Neural cell (in vitro differentiated cells): Measurements from ENCODE around the gene RAB40B. TPM values are rescaled to one million over a fixed set of nuclear protein-coding genes. Genes with fewer than 3 reads are reported as not detected.

ENCODE experiments used
- H2AFZ ChIP-seq: fragments of 200-600, 300-800 bp; sonication (generic), shearing (Covaris generic); 2 replicates; pipeline ENCODE4 v1.6.0; 2014; ENCODE audit warnings: low read depth, mild to moderate bottlenecking, antibody characterized with exemption, low read length, moderate library complexity
- H3F3A ChIP-seq: fragments of 200-600 bp; shearing (Covaris generic); 2 replicates; pipeline ENCODE4 v1.6.1; 2016; ENCODE audit warnings: mild to moderate bottlenecking, moderate library complexity, mixed read lengths, antibody characterized with exemption, low read length; ENCODE audit not compliant: insufficient read depth, poor library complexity, severe bottlenecking
- H3K27ac ChIP-seq: fragments of 200-600, 300-800 bp; sonication (generic), shearing (Covaris generic); 2 replicates; pipeline ENCODE4 v1.5.1; 2014; ENCODE audit warnings: mild to moderate bottlenecking, low read length, moderate library complexity
- H3K27me3 ChIP-seq: fragments of 300-800, 200-600 bp; sonication (generic), shearing (Covaris generic); 2 replicates; pipeline ENCODE4 v1.6.0; 2014; ENCODE audit warnings: mild to moderate bottlenecking, low read depth, low read length, moderate library complexity; ENCODE audit not compliant: insufficient read depth
- H3K36me3 ChIP-seq: fragments of 300-800, 200-600 bp; sonication (generic), shearing (Covaris generic); 2 replicates; pipeline ENCODE4 v1.5.1; 2014; ENCODE audit warnings: mild to moderate bottlenecking, antibody characterized with exemption, low read length, moderate library complexity; ENCODE audit not compliant: insufficient read depth
- H3K4me2 ChIP-seq: fragments of 300-800, 200-600 bp; sonication (generic), shearing (Covaris generic); 2 replicates; pipeline ENCODE4 v1.6.0; 2014; ENCODE audit warnings: mild to moderate bottlenecking, low read length
- H3K4me3 ChIP-seq: fragments of 300-800, 200-600 bp; sonication (generic), shearing (Covaris generic); 2 replicates; pipeline ENCODE4 v1.5.1; 2014; ENCODE audit warnings: mild to moderate bottlenecking, low read length, moderate library complexity
- H3K79me2 ChIP-seq: fragments of 200-600 bp; shearing (Covaris generic); replicated peaks from 2 replicates; pipeline ENCODE4 v1.6.0; 2014; ENCODE audit warnings: mild to moderate bottlenecking, low read length, moderate library complexity; ENCODE audit not compliant: insufficient read depth
- H3K9ac ChIP-seq: fragments of 300-800, 200-600 bp; sonication (generic), shearing (Covaris generic); 2 replicates; pipeline ENCODE4 v1.6.1; 2016; ENCODE audit warnings: mild to moderate bottlenecking, low read length, mixed read lengths
- H3K9me2 ChIP-seq: fragments of 200-600 bp; shearing (Covaris generic); 2 replicates; pipeline ENCODE4 v1.6.1; 2016; ENCODE audit warnings: mild to moderate bottlenecking, low read length, mixed read lengths; ENCODE audit not compliant: insufficient read depth
- H3K9me3 ChIP-seq: fragments of 200-600, 300-800 bp; sonication (generic), shearing (Covaris generic); 2 replicates; pipeline ENCODE4 v1.6.1; 2016; ENCODE audit warnings: mild to moderate bottlenecking, mixed run types, low read length, moderate library complexity, mixed read lengths
- H4K20me1 ChIP-seq: fragments of 200-600 bp; shearing (Covaris generic); 2 replicates; pipeline ENCODE4 v1.6.1; 2016; ENCODE audit warnings: mild to moderate bottlenecking, mixed run types; ENCODE audit not compliant: insufficient read depth
- EP300 ChIP-seq: fragments of 450-650 bp; conservative IDR thresholded peaks from 2 replicates; pipeline ENCODE4 v1.6.1; 2014; ENCODE audit warnings: antibody characterized with exemption, mild to moderate bottlenecking, moderate library complexity; ENCODE audit not compliant: poor library complexity, severe bottlenecking
- EZH2 ChIP-seq: fragments of 200-600, 300-800 bp; shearing (Covaris generic), sonication (generic); IDR thresholded peaks from 2 replicates; pipeline ENCODE4 v1.6.1; 2014; ENCODE audit warnings: antibody characterized with exemption, low read length, borderline replicate concordance, mild to moderate bottlenecking; ENCODE audit not compliant: insufficient read depth, poor library complexity, severe bottlenecking
- MXI1 ChIP-seq: fragments of 450-650 bp; conservative IDR thresholded peaks from 2 replicates; pipeline ENCODE4 v1.6.1; 2014; ENCODE audit warnings: antibody characterized with exemption, mild to moderate bottlenecking; ENCODE audit not compliant: poor library complexity, severe bottlenecking
- POLR2AphosphoS5 ChIP-seq: IDR thresholded peaks from 2 replicates; pipeline ENCODE4 v1.6.1; 2012
- RAD21 ChIP-seq: fragments of 450-650 bp; conservative IDR thresholded peaks from 2 replicates; pipeline ENCODE4 v1.6.1; 2014; ENCODE audit warnings: antibody characterized with exemption, mild to moderate bottlenecking, moderate library complexity
- REST ChIP-seq: IDR thresholded peaks from 2 replicates; pipeline ENCODE4 v1.6.1; 2012; ENCODE audit warnings: borderline replicate concordance
- SMC3 ChIP-seq: fragments of 450-650 bp; conservative IDR thresholded peaks from 2 replicates; pipeline ENCODE4 v1.6.1; 2014; ENCODE audit warnings: antibody characterized with exemption, mild to moderate bottlenecking, moderate library complexity; ENCODE audit not compliant: poor library complexity
- TAF1 ChIP-seq: IDR thresholded peaks from 2 replicates; pipeline ENCODE4 v1.6.1; 2012; ENCODE audit warnings: low read depth
- polyA plus RNA-seq: library from polyadenylated mRNA; depleted of rRNA; stranded (reverse); fragments of >200 nt; gene quantifications from 2 replicates; pipeline ENCODE4 v1.2.3, GENCODE V29; 2014
- TF ChIP-seq, protein P1 (sequence below): fragments of 450-650 bp; IDR thresholded peaks from 2 replicates; pipeline ENCODE4 v1.5.1; 2014; ENCODE audit warnings: antibody characterized with exemption, mild to moderate bottlenecking, moderate library complexity; ENCODE audit not compliant: poor library complexity, severe bottlenecking

Gene RAB40B
- polyA plus RNA-seq, 1 donor from 2014 or later, result 37.2 TPM

DNA sequence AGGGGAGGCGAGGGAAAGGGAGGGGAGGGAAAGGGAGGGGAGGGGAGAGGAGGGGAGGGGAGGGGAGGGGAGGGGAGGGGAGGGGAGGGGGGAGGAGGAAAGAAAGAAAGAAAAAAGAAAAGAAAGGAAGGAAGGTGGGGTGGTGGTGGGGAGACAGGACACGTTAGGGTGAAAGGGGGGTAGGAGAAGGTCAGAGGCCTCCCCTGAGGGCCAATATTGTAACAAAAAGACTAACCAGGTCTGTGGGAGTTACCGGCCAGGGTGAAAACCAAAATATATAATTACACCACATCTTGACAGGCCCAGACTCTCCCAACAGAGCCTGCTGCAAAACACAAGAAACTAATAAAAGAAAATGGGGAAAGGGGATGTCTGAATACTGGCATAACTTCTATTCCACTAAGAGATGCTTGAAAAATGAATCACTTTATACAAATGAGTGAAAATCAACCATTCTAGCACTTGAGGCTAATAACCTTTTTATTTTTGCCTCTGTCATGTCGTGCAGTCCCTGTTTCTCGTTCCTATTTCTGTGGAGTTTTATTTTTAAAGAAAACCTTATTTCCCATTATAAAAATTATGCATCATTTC is 60.2 kb downstream of the RAB40B start:
- H3K79me2 ChIP-seq, result peaks cover 43% of the 10 kb centered on the region

DNA sequence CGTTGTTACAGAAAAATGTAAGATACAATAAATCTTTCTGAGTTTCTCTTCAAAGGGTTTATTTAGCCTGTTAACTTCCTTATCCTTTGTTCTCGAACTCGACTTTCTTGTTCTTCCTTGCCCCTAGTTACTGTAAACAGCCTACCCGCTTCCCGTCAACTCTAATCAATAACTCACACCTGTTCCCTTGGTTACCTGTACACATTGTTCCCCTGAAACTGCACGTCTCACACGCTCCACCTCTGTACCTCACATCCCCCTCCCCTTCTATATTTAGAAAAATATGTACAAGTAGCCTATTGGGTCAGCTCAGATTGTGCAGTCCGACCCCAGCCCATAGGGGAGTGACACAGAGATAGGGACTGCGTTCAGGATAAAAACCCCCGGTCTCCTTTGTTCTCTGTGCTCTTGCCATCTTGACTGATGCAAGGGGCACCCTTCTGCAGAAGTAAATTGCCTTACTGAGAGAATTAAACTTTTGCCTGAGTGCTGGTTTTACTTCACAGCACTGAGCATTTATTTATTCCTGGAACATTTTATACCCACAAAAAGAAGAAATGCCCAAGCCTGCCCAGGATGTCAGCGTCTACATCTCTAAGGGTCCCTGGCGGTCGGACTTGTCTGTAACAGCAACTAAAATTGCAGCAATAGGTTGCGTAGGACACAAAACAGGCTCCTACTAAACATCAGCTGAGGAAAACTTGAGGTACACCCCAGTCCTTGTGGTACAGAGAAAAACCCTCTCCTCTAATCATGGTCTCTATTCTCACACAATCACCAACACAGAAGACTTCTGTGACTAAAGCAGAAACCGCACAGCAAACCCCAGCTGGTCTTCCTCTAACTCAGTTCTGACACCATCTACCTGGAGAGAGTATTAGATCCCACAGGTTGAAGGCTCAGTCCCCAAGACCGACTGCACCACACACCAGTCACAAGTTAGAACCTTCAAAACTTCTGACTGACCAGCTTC is 61.6 kb downstream of the RAB40B start:
- no peaks in the 10 kb centered on the region for H3F3A ChIP-seq
- H3K9me3 ChIP-seq, result no peaks in the 10 kb centered on the region
- H3K79me2 ChIP-seq, result peaks cover 42% of the 10 kb centered on the region
- no peaks in the 10 kb centered on the region for H3K9me2 ChIP-seq
- H2AFZ ChIP-seq, result no peak overlapping the region
- peak overlapping the region; percentile 55 for H3K27ac ChIP-seq
- peak overlapping the region; percentile 29 for H3K9ac ChIP-seq
- no peak for TF ChIP-seq POLR2AphosphoS5
- TF ChIP-seq SMC3, result no peak
- no peak for TF ChIP-seq EZH2
- no peak for TF ChIP-seq REST
- no peak for TF ChIP-seq RAD21
- TF ChIP-seq EP300, result no peak
- TF ChIP-seq MXI1, result no peak
- TF ChIP-seq, protein P1, sequence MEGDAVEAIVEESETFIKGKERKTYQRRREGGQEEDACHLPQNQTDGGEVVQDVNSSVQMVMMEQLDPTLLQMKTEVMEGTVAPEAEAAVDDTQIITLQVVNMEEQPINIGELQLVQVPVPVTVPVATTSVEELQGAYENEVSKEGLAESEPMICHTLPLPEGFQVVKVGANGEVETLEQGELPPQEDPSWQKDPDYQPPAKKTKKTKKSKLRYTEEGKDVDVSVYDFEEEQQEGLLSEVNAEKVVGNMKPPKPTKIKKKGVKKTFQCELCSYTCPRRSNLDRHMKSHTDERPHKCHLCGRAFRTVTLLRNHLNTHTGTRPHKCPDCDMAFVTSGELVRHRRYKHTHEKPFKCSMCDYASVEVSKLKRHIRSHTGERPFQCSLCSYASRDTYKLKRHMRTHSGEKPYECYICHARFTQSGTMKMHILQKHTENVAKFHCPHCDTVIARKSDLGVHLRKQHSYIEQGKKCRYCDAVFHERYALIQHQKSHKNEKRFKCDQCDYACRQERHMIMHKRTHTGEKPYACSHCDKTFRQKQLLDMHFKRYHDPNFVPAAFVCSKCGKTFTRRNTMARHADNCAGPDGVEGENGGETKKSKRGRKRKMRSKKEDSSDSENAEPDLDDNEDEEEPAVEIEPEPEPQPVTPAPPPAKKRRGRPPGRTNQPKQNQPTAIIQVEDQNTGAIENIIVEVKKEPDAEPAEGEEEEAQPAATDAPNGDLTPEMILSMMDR, result no peak
- no peak for TF ChIP-seq TAF1
- no peaks in the 10 kb centered on the region for H4K20me1 ChIP-seq
- H3K4me2 ChIP-seq, result no peak overlapping the region
- H3K4me3 ChIP-seq, result no peak overlapping the region
- H3K27me3 ChIP-seq, result no peaks in the 10 kb centered on the region
- H3K36me3 ChIP-seq, result no peaks in the 10 kb centered on the region

More for the DNA sequence above, 60.2 kb downstream of the RAB40B start:
- Histone ChIP-seq H3F3A (no peaks in the 10 kb centered on the region), H2AFZ (no peak overlapping the region), H3K9ac (no peak overlapping the region), H3K27me3 (no peaks in the 10 kb centered on the region), H3K36me3 (no peaks in the 10 kb centered on the region), H4K20me1 (no peaks in the 10 kb centered on the region), H3K9me2 (no peaks in the 10 kb centered on the region), H3K9me3 (no peaks in the 10 kb centered on the region), H3K27ac (no peak overlapping the region), H3K4me3 (no peak overlapping the region), H3K4me2 (no peak overlapping the region)
- TF ChIP-seq EZH2 (no peak), EP300 (no peak)
